Tongue (tissue), 2 donors: ENCODE results near the gene RASL10A. TPM values are rescaled to one million over a fixed set of nuclear protein-coding genes. Genes with fewer than 3 reads are reported as not detected.

Experiments used
- DNase-seq: peaks from one replicate; pipeline ENCODE4 v3.0.0-alpha.2; 2015
- total RNA-seq: library from RNA; depleted of rRNA; stranded (reverse); fragments of >200 nt; gene quantifications from one replicate; pipeline ENCODE4 v1.2.3, GENCODE V29; 2014

Gene RASL10A
- total RNA-seq, 1 donor from 2014 or later, result 12.3 TPM

DNA sequence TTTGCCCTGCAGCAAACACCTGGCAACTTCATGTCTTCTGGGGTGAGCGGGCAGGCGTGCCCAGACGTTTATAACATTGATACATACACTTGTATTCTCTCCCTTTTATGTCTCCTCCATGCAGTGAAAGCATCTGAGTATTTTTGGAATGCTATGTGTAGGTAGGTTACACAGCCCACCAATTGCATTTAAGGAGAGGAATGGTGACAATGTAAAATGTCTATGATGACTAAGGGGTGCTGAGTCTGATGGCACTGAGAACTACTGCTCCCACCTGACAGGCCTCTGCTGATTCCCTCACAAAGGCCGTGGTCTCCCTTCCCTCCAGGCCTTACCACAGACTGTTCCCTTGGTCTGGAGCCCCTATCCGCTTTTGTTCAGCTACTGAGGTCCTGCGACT lies 22.9 kb upstream of the RASL10A start:
- no peak for DNase-seq

GRCh38 chr22:29337631-29338284 lies 22.3 kb upstream of the RASL10A start:
- no peak for DNase-seq

- no peak for DNase-seq
Measured at GRCh38 chr22:29336751-29337490, 21.4 kb upstream of the RASL10A start.

DNA sequence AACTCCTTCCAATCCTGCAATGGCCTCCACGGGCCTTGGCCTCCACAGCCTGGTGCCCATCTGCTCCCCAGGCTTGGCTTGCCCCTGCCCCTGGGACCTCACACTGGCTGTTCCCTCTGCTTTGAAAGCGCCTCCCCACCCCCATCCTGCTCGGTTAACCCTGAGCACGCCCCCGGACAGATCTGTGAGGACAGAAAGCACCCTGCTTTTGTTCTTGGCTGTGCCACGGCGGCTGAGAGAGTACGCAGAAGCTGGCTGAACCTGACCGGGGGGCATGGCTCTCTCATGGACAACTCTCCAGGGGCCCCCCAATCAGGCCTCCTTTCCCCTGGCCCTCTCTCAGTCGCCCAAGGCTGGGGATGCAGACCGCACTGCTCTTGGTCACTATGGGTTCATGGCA lies 20.2 kb upstream of the RASL10A start:
- no peak for DNase-seq

- DNase-seq, result no peak
Measured at GRCh38 chr22:29334696-29335344, 19.3 kb upstream of the RASL10A start.

DNA sequence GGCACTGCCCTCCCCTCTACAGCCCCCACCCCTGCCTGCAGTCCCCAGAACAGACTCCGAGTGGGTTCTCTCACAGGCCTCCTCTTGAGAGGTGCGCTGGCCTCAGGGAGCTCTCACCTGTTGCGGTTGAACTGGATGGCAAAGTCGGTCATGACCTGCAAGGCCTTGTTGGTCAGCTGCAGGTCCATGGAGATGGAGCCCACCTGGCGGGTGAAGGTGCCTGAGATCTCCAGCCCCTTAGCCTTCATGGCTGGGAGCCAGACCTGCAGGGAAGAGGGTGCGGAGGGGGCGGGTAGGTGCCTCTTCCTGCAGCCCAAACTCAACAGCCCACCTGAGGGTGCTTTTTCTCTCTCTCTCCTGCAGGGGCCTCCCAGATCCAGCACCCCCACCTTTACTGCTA lies 18.7 kb upstream of the RASL10A start:
- no peak for DNase-seq

DNA sequence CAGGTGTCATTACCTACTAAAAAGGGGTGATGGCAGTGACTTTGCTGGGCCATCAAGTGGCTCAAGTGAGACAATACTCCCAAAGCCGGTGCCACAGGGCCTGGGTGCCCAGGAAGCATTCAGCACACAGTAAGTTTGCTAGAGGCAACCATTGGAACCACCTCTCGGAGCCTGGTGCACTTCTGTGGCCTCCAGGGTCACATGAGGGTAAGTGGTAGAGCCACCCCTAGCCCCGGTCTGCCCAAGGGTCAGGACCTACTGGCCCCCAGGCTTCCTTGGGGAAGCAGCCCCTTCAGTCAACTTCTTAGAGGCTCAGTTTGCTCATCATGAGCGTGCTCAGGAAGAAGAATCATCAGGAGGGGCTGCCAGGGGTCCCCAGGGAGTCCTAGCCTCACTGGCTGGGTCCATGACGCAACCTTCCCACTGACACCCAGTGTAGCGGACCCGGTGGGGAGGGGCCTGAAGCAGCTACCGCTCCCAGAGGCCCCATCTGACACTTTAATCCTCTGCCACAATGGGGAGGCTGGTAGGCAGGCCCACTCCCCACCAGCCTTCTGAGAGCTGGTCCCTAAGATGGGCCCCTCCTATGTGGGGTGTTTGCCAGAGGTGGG lies 17.5 kb upstream of the RASL10A start:
- no peak for DNase-seq

DNA sequence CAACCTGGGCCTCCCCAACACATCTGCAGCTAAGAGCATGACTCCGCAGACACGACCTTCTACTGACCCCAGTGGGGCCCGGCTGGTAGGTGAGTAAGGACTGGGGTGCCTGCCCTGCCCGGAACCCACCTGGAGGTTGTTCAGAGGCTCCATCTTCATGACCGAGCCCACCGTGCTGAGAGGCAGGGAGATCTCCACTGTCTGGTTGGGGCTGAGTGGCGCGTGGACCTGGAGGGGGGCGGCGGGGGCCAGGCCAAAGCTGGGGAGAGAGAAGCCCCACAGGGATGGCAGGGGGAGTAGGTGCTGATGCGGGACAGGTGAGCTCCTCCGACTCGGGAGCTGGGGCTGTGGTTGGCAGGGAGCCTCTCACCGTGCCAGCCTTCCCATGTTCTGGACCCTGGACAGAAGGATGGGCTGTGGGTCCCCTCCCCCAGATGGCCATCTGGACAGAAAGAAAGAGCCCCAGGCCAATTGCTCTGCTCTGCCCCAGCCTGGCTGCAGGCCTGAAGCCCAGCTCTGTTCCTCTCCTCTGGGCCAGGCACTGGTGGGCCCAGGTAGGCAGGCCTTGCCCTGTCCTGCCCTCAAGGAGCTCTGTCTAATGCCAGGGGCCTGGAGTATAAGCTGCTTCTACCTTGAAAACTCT lies 16.3 kb upstream of the RASL10A start:
- DNase-seq, result no peak

- DNase-seq, result no peak
Measured at GRCh38 chr22:29331213-29331612, 15.7 kb upstream of the RASL10A start.

DNA sequence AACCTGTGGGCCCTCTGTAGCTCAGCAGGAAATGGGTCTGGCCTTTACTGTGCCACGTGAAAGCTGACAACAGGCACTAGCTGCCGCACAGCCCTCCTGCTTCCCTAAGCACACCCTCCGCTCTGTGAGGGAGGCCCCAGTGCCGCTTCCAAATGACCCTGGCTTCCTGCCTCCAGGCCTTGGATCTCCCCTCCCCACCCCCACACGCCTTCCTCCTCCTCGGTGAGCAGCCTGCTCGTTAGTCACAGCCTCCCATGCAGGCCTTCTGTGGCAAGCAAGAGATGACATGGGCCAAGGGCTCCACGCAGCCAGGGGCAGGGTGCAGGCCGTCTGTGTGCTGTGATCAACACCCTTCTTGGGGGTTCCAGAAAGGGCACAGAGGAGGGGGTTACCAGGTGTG lies 15.3 kb upstream of the RASL10A start:
- no peak for DNase-seq

GRCh38 chr22:29330291-29330690 lies 14.8 kb upstream of the RASL10A start:
- DNase-seq, result no peak

- DNase-seq, result no peak
Measured at GRCh38 chr22:29329581-29329980, 14.1 kb upstream of the RASL10A start.

GRCh38 chr22:29328566-29329500 lies 13.3 kb upstream of the RASL10A start:
- peak; percentile 93 for DNase-seq

DNA sequence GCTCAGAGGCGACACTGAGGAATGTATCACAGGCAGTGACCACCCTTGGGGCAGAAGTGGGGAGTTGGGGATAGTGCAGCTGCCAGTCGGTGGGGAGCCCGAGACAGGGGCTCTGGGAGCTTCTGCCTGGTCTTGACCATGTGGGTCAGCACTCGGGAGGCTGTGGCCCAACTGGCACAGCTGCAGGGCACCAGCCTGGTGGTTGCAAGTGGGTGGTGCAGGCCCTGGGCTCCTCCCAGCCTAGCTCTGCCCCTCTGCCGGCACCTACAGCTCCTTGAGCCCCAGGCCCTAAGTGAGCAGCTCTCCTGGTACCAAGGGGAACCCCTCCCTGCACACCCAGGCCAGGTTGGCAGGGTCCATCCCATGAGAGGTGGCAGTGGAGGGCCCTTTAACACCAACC lies 12.6 kb upstream of the RASL10A start:
- DNase-seq, result no peak

DNA sequence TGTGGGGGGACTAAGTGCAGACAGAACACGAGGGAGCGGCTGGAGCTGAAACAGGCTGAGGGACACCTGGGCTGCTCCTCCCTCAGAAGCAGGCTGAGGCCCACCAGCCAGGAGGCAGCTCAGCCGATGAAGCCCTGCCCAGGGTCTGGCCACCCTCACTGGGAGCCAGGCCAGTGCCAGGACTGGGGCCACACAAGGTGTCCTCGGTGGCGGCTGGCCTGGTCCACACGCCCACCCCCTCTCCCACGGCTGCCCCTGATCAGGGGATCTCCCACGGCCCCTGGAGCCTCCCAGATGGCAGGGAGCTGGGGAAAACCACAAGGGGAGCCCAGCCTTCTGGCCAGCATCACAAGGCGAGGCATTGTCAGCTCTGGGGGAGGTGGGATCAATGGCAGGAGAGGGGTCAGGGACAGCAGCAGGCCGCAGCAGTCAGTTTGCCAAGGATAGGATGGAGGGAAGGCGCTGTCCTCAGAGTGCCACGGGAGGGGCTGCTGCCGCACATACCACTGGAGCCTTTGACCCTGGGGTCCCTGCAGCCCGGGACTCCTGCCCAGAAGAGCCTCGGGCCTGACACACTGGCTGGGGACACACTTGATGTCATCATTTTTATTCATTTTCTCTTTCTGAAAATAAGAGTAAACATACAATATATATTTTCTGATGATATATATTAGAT lies 11.7 kb upstream of the RASL10A start:
- no peak for DNase-seq

DNA sequence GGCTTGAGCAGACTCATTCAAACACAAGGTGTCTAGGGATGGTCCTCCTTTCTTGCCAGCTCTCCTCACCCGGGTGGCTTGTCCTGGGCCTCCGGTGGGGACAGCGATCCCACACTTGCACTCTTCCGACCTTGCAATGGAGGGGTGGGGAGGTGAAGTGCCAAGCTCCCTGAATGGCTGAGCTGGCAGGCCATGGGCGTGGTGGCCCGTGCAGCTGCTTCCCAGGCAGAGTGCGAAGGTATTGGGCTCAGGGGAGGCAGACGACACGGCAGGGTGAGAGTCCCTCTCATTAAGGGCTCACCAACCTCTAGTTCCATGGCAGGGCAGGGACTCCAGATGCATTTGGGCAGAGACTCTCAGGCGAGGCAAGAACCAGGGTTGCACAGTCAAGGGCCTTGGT lies 11.0 kb upstream of the RASL10A start:
- DNase-seq, result no peak

DNA sequence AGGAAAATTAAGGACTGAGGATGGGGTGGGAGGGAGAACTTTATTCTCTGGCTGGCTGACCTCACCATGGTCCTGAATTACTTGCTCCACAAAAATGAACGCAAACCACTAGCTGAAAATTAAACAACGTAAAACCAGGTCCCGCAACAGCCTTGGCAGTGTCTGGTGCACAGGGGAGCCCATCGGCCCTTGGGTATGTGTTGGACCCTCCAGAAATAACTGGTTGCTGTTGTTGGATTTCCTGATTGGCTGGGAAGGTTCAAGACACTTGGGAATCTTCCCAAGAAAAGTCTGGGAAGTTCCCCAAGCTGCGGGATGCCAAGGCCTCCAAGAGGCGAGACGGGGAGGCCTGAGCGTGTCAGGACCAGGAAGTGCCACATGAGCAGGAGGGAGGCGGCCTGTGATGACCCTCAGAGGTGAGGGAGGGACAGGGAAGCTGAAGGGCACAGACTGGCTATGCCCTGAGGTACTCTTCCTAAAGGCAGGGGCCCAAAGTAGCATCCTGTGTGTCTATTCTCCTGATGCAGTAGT lies 10.4 kb upstream of the RASL10A start:
- DNase-seq, result no peak

- no peak for DNase-seq
Measured at GRCh38 chr22:29325356-29325755, 9.9 kb upstream of the RASL10A start.

DNA sequence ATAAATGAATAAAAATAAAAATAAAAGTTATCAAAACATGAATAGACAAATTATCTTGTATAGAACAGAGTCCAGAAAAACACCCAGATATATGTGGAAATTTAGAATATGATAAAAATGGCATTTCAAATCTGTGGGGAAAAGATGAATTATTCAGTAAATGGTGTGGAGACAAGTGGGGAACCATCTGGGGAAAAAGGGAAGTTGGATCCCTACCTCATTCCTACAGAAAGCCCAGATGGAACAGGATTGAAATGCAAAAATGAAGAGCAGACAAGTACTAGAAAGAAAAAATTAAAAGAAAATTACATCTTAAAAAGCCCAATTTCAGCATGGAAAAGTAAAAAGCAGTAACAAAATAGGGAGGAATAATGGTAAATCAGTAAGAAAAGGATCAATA lies 8.1 kb upstream of the RASL10A start:
- DNase-seq, result no peak

DNA sequence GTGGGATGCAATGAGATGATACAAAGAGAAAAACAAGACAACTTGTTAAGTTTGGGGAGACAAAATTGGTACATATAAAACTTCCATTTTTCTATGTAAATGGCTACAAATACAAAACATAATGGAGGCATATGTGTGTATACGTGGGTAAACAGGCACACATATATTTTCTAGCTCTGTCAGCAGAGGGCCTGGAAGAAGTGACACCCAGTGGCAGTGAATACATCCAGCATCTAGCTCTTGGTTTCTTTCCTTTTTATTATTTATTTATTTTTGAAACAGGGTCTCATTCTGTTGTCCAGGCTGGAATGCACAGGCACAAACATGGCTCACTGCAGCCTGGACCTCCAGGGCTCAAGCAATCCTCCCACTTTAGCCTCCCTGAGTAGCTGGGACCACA lies 5.0 kb upstream of the RASL10A start:
- DNase-seq, result no peak

DNA sequence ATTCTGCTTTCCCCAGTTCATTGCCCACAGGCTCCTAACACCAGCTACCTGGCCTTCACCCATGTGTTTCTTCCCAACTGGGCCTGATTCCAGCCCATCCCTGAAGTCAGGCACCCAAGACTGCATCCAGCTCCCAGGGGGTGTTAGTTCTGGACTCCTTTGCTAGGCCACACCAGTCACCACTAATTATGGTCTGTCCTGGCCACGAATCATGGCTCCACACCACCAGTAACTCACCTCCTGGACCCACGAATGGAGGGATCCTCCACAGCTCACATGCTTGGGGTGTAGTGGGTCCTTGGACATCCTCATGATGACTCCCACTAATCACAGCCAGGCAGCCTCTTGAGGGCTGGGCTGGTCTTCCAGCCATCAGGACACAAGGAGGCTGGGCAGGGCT lies 3.6 kb upstream of the RASL10A start:
- no peak for DNase-seq
